Measurements from ENCODE around the gene GEMIN2. TPM values are rescaled to one million over a fixed set of nuclear protein-coding genes. Genes with fewer than 3 reads are reported as not detected.

GEMIN2 gene
- total RNA-seq, 6 experiments from 2014 or later, result 3.4 to 9.9 (median 6.0) TPM

- ATAC-seq (peak; percentile 27 to 38 (median 28)), DNase-seq (peak in 2 of 3 donors; percentile 61 to 63)
- intact Hi-C loops (cut with DNase I), result loop anchor here in 1 of 2 donors (10.0 kb wide), 1 partner anchor 99 kb away; no protein-coding TSS in a partner anchor
- H3K27ac ChIP-seq, result peak overlapping the region; percentile 92 to 98 (median 94)
- H3K4me3 ChIP-seq, result peak overlapping the region; percentile 69 to 93 (median 82)
- TF ChIP-seq CTCF (IDR thresholded peaks at IDR 0.05), result no peak
- TF ChIP-seq POLR2A (IDR thresholded peaks at IDR 0.05), result peak; percentile 85
- H3K4me1 ChIP-seq, result peaks cover 0 to 27% (median 14%) of the 10 kb centered on the region in 4 donors
- H3K9me3 ChIP-seq, result no peaks in the 10 kb centered on the region
- H3K36me3 ChIP-seq, result peaks cover 19 to 43% (median 31%) of the 10 kb centered on the region in 4 donors
- under 1% methylated on average over 5 of the region's 36 CpGs for WGBS (ENCODE audit: insufficient coverage, low coverage, low lambda C conversion rate, missing lambda C conversion rate)
- H3K27me3 ChIP-seq, result no peaks in the 10 kb centered on the region
These were observed 61.5 kb downstream of the GEMIN2 start for GRCh38 chr14:39175445-39176262.

GRCh38 chr14:39176263-39177167 lies 62.4 kb downstream of the GEMIN2 start:
- Histone ChIP-seq H3K27ac (peak overlapping the region; percentile 92 to 98 (median 94)), H3K27me3 (no peaks in the 10 kb centered on the region), H3K36me3 (peaks cover 22 to 52% (median 40%) of the 10 kb centered on the region in 4 donors), H3K9me3 (no peaks in the 10 kb centered on the region), H3K4me1 (peaks cover 0 to 21% (median 12%) of the 10 kb centered on the region in 4 donors), H3K4me3 (peak overlapping the region; percentile 69 to 93 (median 82))
- DNase-seq (no peak), ATAC-seq (no peak)
- TF ChIP-seq POLR2A (IDR thresholded peaks at IDR 0.05) (no peak), CTCF (IDR thresholded peaks at IDR 0.05) (no peak)
- intact Hi-C loops (cut with DNase I), result loop anchor here in 1 of 2 donors (10.0 kb wide), 1 partner anchor 98 kb away; no protein-coding TSS in a partner anchor
- WGBS (ENCODE audit: insufficient coverage, low coverage, low lambda C conversion rate, missing lambda C conversion rate), result 40% methylated on average over 5 of the region's 5 CpGs

GRCh38 chr14:39177168-39177545 lies 63.0 kb downstream of the GEMIN2 start:
- DNase-seq (no peak), ATAC-seq (no peak)
- H3K9me3 ChIP-seq, result no peaks in the 10 kb centered on the region
- no peak for TF ChIP-seq CTCF (IDR thresholded peaks at IDR 0.05)
- TF ChIP-seq POLR2A (IDR thresholded peaks at IDR 0.05), result no peak
- peaks cover 0 to 21% (median 12%) of the 10 kb centered on the region in 4 donors for H3K4me1 ChIP-seq
- H3K27me3 ChIP-seq, result no peaks in the 10 kb centered on the region
- no peak overlapping the region for H3K4me3 ChIP-seq
- intact Hi-C loops (cut with DNase I), result loop anchor here in 1 of 2 donors (10.0 kb wide), 1 partner anchor 98 kb away; no protein-coding TSS in a partner anchor
- WGBS (ENCODE audit: insufficient coverage, low coverage, low lambda C conversion rate, missing lambda C conversion rate), result 82% methylated on average over 9 of the region's 9 CpGs
- H3K36me3 ChIP-seq, result peaks cover 25 to 58% (median 43%) of the 10 kb centered on the region in 4 donors
- H3K27ac ChIP-seq, result no peak overlapping the region

GRCh38 chr14:39179042-39179441 lies 64.9 kb downstream of the GEMIN2 start:
- ATAC-seq, result no peak
- intact Hi-C loops (cut with DNase I), result loop anchor here in 1 of 2 donors (10.0 kb wide), 1 partner anchor 96 kb away; no protein-coding TSS in a partner anchor
- Histone ChIP-seq H3K9me3 (no peaks in the 10 kb centered on the region), H3K27me3 (no peaks in the 10 kb centered on the region), H3K4me1 (peaks cover 0 to 21% (median 11%) of the 10 kb centered on the region in 4 donors), H3K27ac (no peak overlapping the region), H3K36me3 (peaks cover 30 to 75% (median 48%) of the 10 kb centered on the region in 4 donors), H3K4me3 (no peak overlapping the region)
- TF ChIP-seq CTCF (IDR thresholded peaks at IDR 0.05) (no peak), POLR2A (IDR thresholded peaks at IDR 0.05) (no peak)
- 87% methylated on average over 6 of the region's 6 CpGs for WGBS (ENCODE audit: insufficient coverage, low coverage, low lambda C conversion rate, missing lambda C conversion rate)
- no peak for DNase-seq
